Measurements from ENCODE around the gene TLR4.
A peak's percentile ranks its signal among the peaks of the same experiment; 100 is the strongest.

The TLR4 gene

GRCh38 chr9:117691367-117691766 is 12.8 kb upstream of the TLR4 start:
- Histone ChIP-seq H3K9me3 (ENCODE audit: low read length) (no peaks in the 10 kb centered on the region), H2AFZ (ENCODE audit: low read depth, low read length) (no peak overlapping the region), H3K36me3 (ENCODE audit: insufficient read depth, low read length) (no peaks in the 10 kb centered on the region), H3K27me3 (ENCODE audit: insufficient read depth, low read length) (no peaks in the 10 kb centered on the region), H3K4me3 (ENCODE audit: low read length) (no peak overlapping the region), H3K4me1 (ENCODE audit: insufficient read depth, low read length) (no peaks in the 10 kb centered on the region)

GRCh38 chr9:117696154-117696553 is 8.0 kb upstream of the TLR4 start:
- H2AFZ ChIP-seq (ENCODE audit: low read depth, low read length), result no peak overlapping the region
- no peaks in the 10 kb centered on the region for H3K27me3 ChIP-seq (ENCODE audit: insufficient read depth, low read length)
- no peaks in the 10 kb centered on the region for H3K4me1 ChIP-seq (ENCODE audit: insufficient read depth, low read length)
- no peak overlapping the region for H3K4me3 ChIP-seq (ENCODE audit: low read length)
- no peaks in the 10 kb centered on the region for H3K36me3 ChIP-seq (ENCODE audit: insufficient read depth, low read length)
- H3K9me3 ChIP-seq (ENCODE audit: low read length), result no peaks in the 10 kb centered on the region

- no peak overlapping the region for H2AFZ ChIP-seq (ENCODE audit: low read depth, low read length)
- H3K36me3 ChIP-seq (ENCODE audit: insufficient read depth, low read length), result no peaks in the 10 kb centered on the region
- H3K4me3 ChIP-seq (ENCODE audit: low read length), result no peak overlapping the region
- H3K9me3 ChIP-seq (ENCODE audit: low read length), result no peaks in the 10 kb centered on the region
- H3K4me1 ChIP-seq (ENCODE audit: insufficient read depth, low read length), result no peaks in the 10 kb centered on the region
- no peaks in the 10 kb centered on the region for H3K27me3 ChIP-seq (ENCODE audit: insufficient read depth, low read length)
These were observed 7.2 kb upstream of the TLR4 start for GRCh38 chr9:117697046-117697445.

GRCh38 chr9:117703537-117703936 is 666 bp upstream of the TLR4 start:
- H3K36me3 ChIP-seq (ENCODE audit: insufficient read depth, low read length), result no peaks in the 10 kb centered on the region
- H3K27me3 ChIP-seq (ENCODE audit: insufficient read depth, low read length), result no peaks in the 10 kb centered on the region
- H3K9me3 ChIP-seq (ENCODE audit: low read length), result no peaks in the 10 kb centered on the region
- peak overlapping the region; percentile 80 for H2AFZ ChIP-seq (ENCODE audit: low read depth, low read length)
- peaks cover 15% of the 10 kb centered on the region for H3K4me1 ChIP-seq (ENCODE audit: insufficient read depth, low read length)
- H3K4me3 ChIP-seq (ENCODE audit: low read length), result no peak overlapping the region

- peaks cover 15% of the 10 kb centered on the region for H3K4me1 ChIP-seq (ENCODE audit: insufficient read depth, low read length)
- no peaks in the 10 kb centered on the region for H3K36me3 ChIP-seq (ENCODE audit: insufficient read depth, low read length)
- peak overlapping the region; percentile 11 for H3K4me3 ChIP-seq (ENCODE audit: low read length)
- H2AFZ ChIP-seq (ENCODE audit: low read depth, low read length), result peak overlapping the region; percentile 23
- H3K27me3 ChIP-seq (ENCODE audit: insufficient read depth, low read length), result no peaks in the 10 kb centered on the region
- no peaks in the 10 kb centered on the region for H3K9me3 ChIP-seq (ENCODE audit: low read length)
These were observed 394 bp downstream of the TLR4 start for GRCh38 chr9:117704597-117704996.

- peaks cover 15% of the 10 kb centered on the region for H3K4me1 ChIP-seq (ENCODE audit: insufficient read depth, low read length)
- H3K4me3 ChIP-seq (ENCODE audit: low read length), result no peak overlapping the region
These were observed 1.2 kb downstream of the TLR4 start for GRCh38 chr9:117705386-117705785.

GRCh38 chr9:117706421-117707116 is 2.4 kb downstream of the TLR4 start:
- H2AFZ ChIP-seq (ENCODE audit: low read depth, low read length), result no peak overlapping the region
- no peaks in the 10 kb centered on the region for H3K27me3 ChIP-seq (ENCODE audit: insufficient read depth, low read length)
- no peaks in the 10 kb centered on the region for H3K36me3 ChIP-seq (ENCODE audit: insufficient read depth, low read length)
- no peak overlapping the region for H3K4me3 ChIP-seq (ENCODE audit: low read length)
- peaks cover 15% of the 10 kb centered on the region for H3K4me1 ChIP-seq (ENCODE audit: insufficient read depth, low read length)
- H3K9me3 ChIP-seq (ENCODE audit: low read length), result no peaks in the 10 kb centered on the region

More at GRCh38 chr9:117705386-117705785, 1.2 kb downstream of the TLR4 start:
- no peak overlapping the region for H2AFZ ChIP-seq (ENCODE audit: low read depth, low read length)
- H3K9me3 ChIP-seq (ENCODE audit: low read length), result no peaks in the 10 kb centered on the region
- H3K27me3 ChIP-seq (ENCODE audit: insufficient read depth, low read length), result no peaks in the 10 kb centered on the region
- H3K36me3 ChIP-seq (ENCODE audit: insufficient read depth, low read length), result no peaks in the 10 kb centered on the region

- no peak overlapping the region for H2AFZ ChIP-seq (ENCODE audit: low read depth, low read length)
- no peaks in the 10 kb centered on the region for H3K36me3 ChIP-seq (ENCODE audit: insufficient read depth, low read length)
- peaks cover 15% of the 10 kb centered on the region for H3K4me1 ChIP-seq (ENCODE audit: insufficient read depth, low read length)
- H3K4me3 ChIP-seq (ENCODE audit: low read length), result no peak overlapping the region
- H3K27me3 ChIP-seq (ENCODE audit: insufficient read depth, low read length), result no peaks in the 10 kb centered on the region
- no peaks in the 10 kb centered on the region for H3K9me3 ChIP-seq (ENCODE audit: low read length)
These were observed 3.4 kb downstream of the TLR4 start for GRCh38 chr9:117707561-117707960.

GRCh38 chr9:117709936-117710335 is 5.7 kb downstream of the TLR4 start:
- Histone ChIP-seq H3K9me3 (ENCODE audit: low read length) (no peaks in the 10 kb centered on the region), H3K36me3 (ENCODE audit: insufficient read depth, low read length) (no peaks in the 10 kb centered on the region), H2AFZ (ENCODE audit: low read depth, low read length) (no peak overlapping the region), H3K4me3 (ENCODE audit: low read length) (no peak overlapping the region), H3K4me1 (ENCODE audit: insufficient read depth, low read length) (peaks cover 1% of the 10 kb centered on the region), H3K27me3 (ENCODE audit: insufficient read depth, low read length) (no peaks in the 10 kb centered on the region)

GRCh38 chr9:117714282-117714681 is 10.1 kb downstream of the TLR4 start:
- Histone ChIP-seq H2AFZ (ENCODE audit: low read depth, low read length) (no peak overlapping the region), H3K4me1 (ENCODE audit: insufficient read depth, low read length) (no peaks in the 10 kb centered on the region), H3K9me3 (ENCODE audit: low read length) (no peaks in the 10 kb centered on the region), H3K4me3 (ENCODE audit: low read length) (no peak overlapping the region), H3K36me3 (ENCODE audit: insufficient read depth, low read length) (no peaks in the 10 kb centered on the region), H3K27me3 (ENCODE audit: insufficient read depth, low read length) (no peaks in the 10 kb centered on the region)

- H3K27me3 ChIP-seq (ENCODE audit: insufficient read depth, low read length), result no peaks in the 10 kb centered on the region
- H2AFZ ChIP-seq (ENCODE audit: low read depth, low read length), result no peak overlapping the region
- no peaks in the 10 kb centered on the region for H3K9me3 ChIP-seq (ENCODE audit: low read length)
- H3K36me3 ChIP-seq (ENCODE audit: insufficient read depth, low read length), result no peaks in the 10 kb centered on the region
- H3K4me1 ChIP-seq (ENCODE audit: insufficient read depth, low read length), result no peaks in the 10 kb centered on the region
- no peak overlapping the region for H3K4me3 ChIP-seq (ENCODE audit: low read length)
These were observed 11.3 kb downstream of the TLR4 start for GRCh38 chr9:117715411-117715989.

- Histone ChIP-seq H3K36me3 (ENCODE audit: insufficient read depth, low read length) (no peaks in the 10 kb centered on the region), H3K9me3 (ENCODE audit: low read length) (no peaks in the 10 kb centered on the region), H2AFZ (ENCODE audit: low read depth, low read length) (no peak overlapping the region), H3K4me3 (ENCODE audit: low read length) (no peak overlapping the region), H3K27me3 (ENCODE audit: insufficient read depth, low read length) (no peaks in the 10 kb centered on the region), H3K4me1 (ENCODE audit: insufficient read depth, low read length) (no peaks in the 10 kb centered on the region)
These were observed 13.9 kb downstream of the TLR4 start for GRCh38 chr9:117718085-117718484.

GRCh38 chr9:117718701-117719100 is 14.5 kb downstream of the TLR4 start:
- no peak overlapping the region for H2AFZ ChIP-seq (ENCODE audit: low read depth, low read length)
- H3K4me1 ChIP-seq (ENCODE audit: insufficient read depth, low read length), result no peaks in the 10 kb centered on the region
- H3K4me3 ChIP-seq (ENCODE audit: low read length), result no peak overlapping the region
- no peaks in the 10 kb centered on the region for H3K9me3 ChIP-seq (ENCODE audit: low read length)
- no peaks in the 10 kb centered on the region for H3K27me3 ChIP-seq (ENCODE audit: insufficient read depth, low read length)
- no peaks in the 10 kb centered on the region for H3K36me3 ChIP-seq (ENCODE audit: insufficient read depth, low read length)
